GM12801 (cell line): ENCODE data around the gene TAF3.

Source experiments
- CTCF ChIP-seq: IDR thresholded peaks from one replicate; pipeline ENCODE4 v1.5.1; 2011; ENCODE audit warnings: control low read depth; ENCODE audit not compliant: insufficient read length; ENCODE audit errors: extremely low read depth

TAF3 gene

GRCh38 chr10:7915923-7916536, 97.7 kb downstream of the TAF3 start:
- TF ChIP-seq CTCF, result no peak

- TF ChIP-seq CTCF, result no peak
Observed at GRCh38 chr10:7917736-7918135, 99.4 kb downstream of the TAF3 start.

- TF ChIP-seq CTCF, result no peak
Observed at GRCh38 chr10:7922707-7923106, 104.4 kb downstream of the TAF3 start.

- no peak for TF ChIP-seq CTCF
Observed at GRCh38 chr10:7928536-7928935, 110.2 kb downstream of the TAF3 start.

GRCh38 chr10:7932301-7933036, 114.2 kb downstream of the TAF3 start:
- TF ChIP-seq CTCF, result no peak

- no peak for TF ChIP-seq CTCF
Observed at GRCh38 chr10:7933262-7933661, 115.0 kb downstream of the TAF3 start.

- TF ChIP-seq CTCF, result no peak
Observed at GRCh38 chr10:7933757-7934156, 115.5 kb downstream of the TAF3 start.
